DOHH2 (cell line): Measurements from ENCODE around the gene TRIM77.
"Not testable (repeated sequence)": the region's sequence is repeated elsewhere in the genome, so short reads cannot be mapped to it uniquely, and the experiment has no call there.

ENCODE experiments used
- CTCF ChIP-seq: fragments of 200-600 bp; sonication (generic); IDR thresholded peaks from one replicate; pipeline ENCODE4 v1.5.1; 2014; ENCODE audit warnings: antibody characterized with exemption, mild to moderate bottlenecking, low read depth, low read length; ENCODE audit not compliant: poor library complexity, severe bottlenecking
- EZH2phosphoT487 ChIP-seq: fragments of 200-600 bp; sonication (generic); IDR thresholded peaks from 2 replicates; pipeline ENCODE4 v1.6.1; 2017; ENCODE audit warnings: borderline replicate concordance, mild to moderate bottlenecking, antibody characterized with exemption, low read length, moderate library complexity, mixed read lengths

GRCh38 chr11:89668158-89668557 lies 41.9 kb upstream of the TRIM77 start:
- TF ChIP-seq EZH2phosphoT487, CTCF: not testable (repeated sequence)
